Keratinocyte (primary cell): ENCODE results near the gene CAMK2D.

Source experiments
- CTCF ChIP-seq, 3 experiments: IDR thresholded peaks in 1 of 3; conservative IDR thresholded peaks in 1 of 3; optimal IDR thresholded peaks in 1 of 3; 2 replicates in 2 of 3; 3 replicates in 1 of 3; pipeline versions ENCODE3 to v1.5.1; 2011; ENCODE audit warnings: low read length in 3 of 3, mild to moderate bottlenecking in 3 of 3, moderate library complexity in 2 of 3, control low read depth in 1 of 3, inconsistent platforms in 1 of 3; ENCODE audit not compliant: insufficient read depth in 2 of 3; ENCODE audit errors: extremely low read depth in 1 of 3
- EZH2 ChIP-seq: IDR thresholded peaks from one replicate; pipeline ENCODE4 v1.6.1; 2012; ENCODE audit warnings: inconsistent platforms, mild to moderate bottlenecking, low read length, moderate library complexity

DNA sequence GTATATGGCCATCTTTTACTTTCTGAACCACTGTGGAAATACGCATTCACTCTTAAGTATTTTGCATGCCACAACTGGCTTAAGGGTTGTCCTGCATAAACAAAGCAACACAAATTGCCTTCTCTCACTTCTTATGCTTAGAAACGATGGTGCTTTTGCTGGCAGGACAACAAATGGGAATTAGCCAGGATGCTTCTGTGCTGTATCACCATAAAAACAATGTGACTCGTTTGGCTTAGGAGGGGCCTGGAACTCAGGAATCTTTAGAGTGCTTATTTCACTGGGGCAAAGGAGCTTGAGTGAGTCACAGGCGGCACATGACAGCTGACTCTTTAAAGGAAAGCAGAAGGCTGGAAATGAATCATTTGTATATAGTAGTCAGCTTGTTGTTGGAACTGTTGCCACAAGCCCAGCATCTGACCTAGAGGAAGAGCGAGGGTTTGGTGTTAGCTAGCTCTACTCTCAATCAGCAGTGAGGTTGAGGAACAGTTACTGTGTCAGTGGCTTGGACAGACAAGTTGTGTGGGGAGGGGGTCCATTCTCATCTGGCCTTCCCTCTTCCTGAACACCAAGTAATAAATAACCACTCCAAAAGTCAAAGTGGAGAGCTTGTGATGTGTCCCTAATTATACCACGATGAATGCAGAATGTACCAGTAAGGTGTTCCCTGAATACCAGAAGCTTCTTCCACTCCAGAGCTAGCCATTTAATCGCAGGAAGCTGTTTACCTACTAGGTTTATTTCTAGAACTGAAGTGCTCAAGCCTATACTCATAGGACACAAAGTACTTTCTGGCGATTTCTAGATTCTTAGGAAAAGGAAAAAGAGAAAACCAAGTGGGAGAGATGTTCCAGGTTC is 293.1 kb downstream of the CAMK2D start:
- TF ChIP-seq CTCF (optimal IDR thresholded peaks at IDR 0.05 in 1 of 3, IDR thresholded peaks at IDR 0.05 in 1 of 3, conservative IDR thresholded peaks at IDR 0.05 in 1 of 3; ENCODE audit: extremely low read depth in 1 of 3, insufficient read depth in 2 of 3, low read length in 3 of 3) = no peak
- no peak for TF ChIP-seq EZH2
